ENCODE results near the gene RBSN. TPM values are rescaled to one million over a fixed set of nuclear protein-coding genes. Genes with fewer than 3 reads are reported as not detected.

Gene RBSN
- total RNA-seq, 4 donors from 2014 or later: 45.0 to 56.1 (median 52.0) TPM

DNA sequence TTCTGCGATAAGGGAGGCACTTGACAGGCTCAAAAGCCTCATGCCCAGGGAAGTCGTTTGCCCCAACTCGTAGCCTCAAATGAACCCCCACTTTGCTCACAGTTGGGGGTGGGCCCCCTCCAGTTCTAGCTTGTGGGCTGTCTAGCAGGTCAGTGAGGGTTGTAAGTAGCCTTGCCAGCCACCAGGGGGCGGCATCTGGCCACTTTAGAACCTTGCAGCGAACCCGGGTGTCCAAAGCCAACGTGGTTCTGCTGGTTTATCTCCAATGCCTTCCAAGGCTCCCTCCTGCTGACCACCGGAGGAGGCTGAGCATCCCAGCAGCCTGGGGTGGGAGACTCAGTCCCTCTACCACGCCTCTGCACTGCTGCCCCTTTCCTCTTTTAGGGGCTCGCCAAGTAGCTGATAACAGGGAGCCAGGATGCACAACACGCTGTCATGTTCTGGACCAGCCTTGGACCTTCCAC, 9.2 kb upstream of the RBSN start:
- Histone ChIP-seq H3K36me3 (no peaks in the 10 kb centered on the region), H3K27me3 (no peaks in the 10 kb centered on the region), H3K4me1 (peaks cover 0 to 5% of the 10 kb centered on the region in 2 donors), H3K9me3 (no peaks in the 10 kb centered on the region), H3K27ac (no peak overlapping the region), H3K4me3 (replicated peaks in 1 of 3) (no peak overlapping the region)
- TF ChIP-seq POLR2A (IDR thresholded peaks at IDR 0.05): no peak
- TF ChIP-seq, protein P1, sequence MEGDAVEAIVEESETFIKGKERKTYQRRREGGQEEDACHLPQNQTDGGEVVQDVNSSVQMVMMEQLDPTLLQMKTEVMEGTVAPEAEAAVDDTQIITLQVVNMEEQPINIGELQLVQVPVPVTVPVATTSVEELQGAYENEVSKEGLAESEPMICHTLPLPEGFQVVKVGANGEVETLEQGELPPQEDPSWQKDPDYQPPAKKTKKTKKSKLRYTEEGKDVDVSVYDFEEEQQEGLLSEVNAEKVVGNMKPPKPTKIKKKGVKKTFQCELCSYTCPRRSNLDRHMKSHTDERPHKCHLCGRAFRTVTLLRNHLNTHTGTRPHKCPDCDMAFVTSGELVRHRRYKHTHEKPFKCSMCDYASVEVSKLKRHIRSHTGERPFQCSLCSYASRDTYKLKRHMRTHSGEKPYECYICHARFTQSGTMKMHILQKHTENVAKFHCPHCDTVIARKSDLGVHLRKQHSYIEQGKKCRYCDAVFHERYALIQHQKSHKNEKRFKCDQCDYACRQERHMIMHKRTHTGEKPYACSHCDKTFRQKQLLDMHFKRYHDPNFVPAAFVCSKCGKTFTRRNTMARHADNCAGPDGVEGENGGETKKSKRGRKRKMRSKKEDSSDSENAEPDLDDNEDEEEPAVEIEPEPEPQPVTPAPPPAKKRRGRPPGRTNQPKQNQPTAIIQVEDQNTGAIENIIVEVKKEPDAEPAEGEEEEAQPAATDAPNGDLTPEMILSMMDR (IDR thresholded peaks at IDR 0.05): peak; percentile 57 to 95 (median 74)
- intact Hi-C loops (cut with DNase I): loop anchor here (10.0 kb wide), 1 partner anchor 97 kb away; the partner anchor contains the start of gene CAPN7
- WGBS, 2 donors: 20 to 33% methylated on average over 6 to 11 of the region's 11 CpGs
- DNase-seq: peak; percentile 62 to 70

DNA sequence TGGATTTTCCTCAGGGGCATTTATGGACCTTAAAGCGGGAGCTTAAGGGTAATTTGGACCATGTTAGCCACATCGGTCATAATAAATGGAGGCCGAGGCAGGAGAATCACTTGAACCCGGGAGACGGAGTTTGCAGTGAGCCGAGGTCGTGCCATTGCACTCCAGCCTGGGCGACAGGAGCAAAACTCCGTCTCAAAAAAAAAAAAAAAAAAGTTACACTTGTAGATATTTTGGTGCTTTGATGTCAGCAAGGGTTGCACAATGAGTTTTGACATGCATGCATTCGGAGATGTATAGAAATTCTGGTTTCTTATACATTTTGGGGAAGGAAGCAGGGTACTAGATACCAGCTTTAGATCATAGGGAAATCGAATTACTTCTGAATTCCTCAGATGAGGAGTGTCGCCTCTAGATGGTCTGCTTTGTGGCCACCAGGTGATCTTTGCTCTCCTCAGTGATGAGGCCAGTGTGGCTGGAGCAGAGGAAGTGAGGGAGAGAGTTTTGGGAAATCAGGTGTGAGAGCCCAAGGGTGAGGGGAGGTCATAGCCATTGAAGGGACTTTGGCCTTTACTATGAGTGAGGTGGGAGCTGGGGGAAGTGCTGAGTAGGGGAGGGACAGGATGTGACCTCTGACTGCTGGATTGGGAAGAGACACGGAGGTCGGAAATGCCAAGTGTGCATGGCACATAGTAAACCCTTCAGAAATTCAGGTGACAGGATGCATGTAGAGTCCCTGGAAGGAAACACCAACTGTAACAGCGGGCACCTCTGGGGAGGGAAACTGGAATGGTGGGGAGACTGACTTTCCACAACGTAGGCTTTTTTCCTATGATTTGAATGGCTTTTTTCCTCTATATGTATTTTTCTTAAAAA, 8.4 kb upstream of the RBSN start:
- Histone ChIP-seq H3K27ac (no peak overlapping the region), H3K4me3 (replicated peaks in 1 of 3) (no peak overlapping the region), H3K36me3 (no peaks in the 10 kb centered on the region), H3K27me3 (no peaks in the 10 kb centered on the region), H3K9me3 (no peaks in the 10 kb centered on the region), H3K4me1 (peaks cover 0 to 5% of the 10 kb centered on the region in 2 donors)
- DNase-seq: no peak
- TF ChIP-seq, protein P1 (IDR thresholded peaks at IDR 0.05): no peak
- TF ChIP-seq POLR2A (IDR thresholded peaks at IDR 0.05): no peak
- 75 to 79% methylated on average over 16 of the region's 16 CpGs for WGBS, 2 donors
- intact Hi-C loops (cut with DNase I): loop anchor here (10.0 kb wide), 1 partner anchor 97 kb away; the partner anchor contains the start of gene CAPN7

DNA sequence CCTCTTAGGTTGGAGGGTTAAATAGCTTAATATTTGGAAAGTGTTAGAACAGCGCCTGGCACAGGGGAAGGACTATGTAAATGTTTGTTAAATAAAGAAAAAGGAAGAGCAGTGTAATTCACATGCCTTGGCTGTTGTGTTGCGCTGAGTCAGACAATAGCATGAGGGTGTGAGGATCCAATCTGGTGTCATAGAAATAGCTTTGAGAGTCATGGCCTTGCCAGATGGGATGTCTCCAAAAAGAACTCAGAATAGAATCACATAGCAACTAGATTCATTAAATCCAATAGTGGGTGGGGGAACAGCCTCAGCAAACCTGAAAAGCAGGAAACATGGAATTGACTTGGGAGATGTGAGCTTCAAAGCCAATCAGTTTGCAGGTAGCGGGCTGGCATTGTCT, 3.9 kb upstream of the RBSN start:
- intact Hi-C loops (cut with DNase I): loop anchor here (10.0 kb wide), 1 partner anchor 102 kb away; the partner anchor contains the start of gene CAPN7
- WGBS, 2 donors: 78 to 86% methylated on average over 3 of the region's 3 CpGs
- no peak for DNase-seq
- no peaks in the 10 kb centered on the region for H3K27me3 ChIP-seq
- TF ChIP-seq POLR2A (IDR thresholded peaks at IDR 0.05): no peak
- TF ChIP-seq, protein P1 (IDR thresholded peaks at IDR 0.05): no peak
- H3K36me3 ChIP-seq: no peaks in the 10 kb centered on the region
- H3K9me3 ChIP-seq: no peaks in the 10 kb centered on the region
- H3K4me1 ChIP-seq: peaks cover 3 to 12% of the 10 kb centered on the region in 2 donors
- no peak overlapping the region for H3K27ac ChIP-seq
- H3K4me3 ChIP-seq (replicated peaks in 1 of 3): no peak overlapping the region

DNA sequence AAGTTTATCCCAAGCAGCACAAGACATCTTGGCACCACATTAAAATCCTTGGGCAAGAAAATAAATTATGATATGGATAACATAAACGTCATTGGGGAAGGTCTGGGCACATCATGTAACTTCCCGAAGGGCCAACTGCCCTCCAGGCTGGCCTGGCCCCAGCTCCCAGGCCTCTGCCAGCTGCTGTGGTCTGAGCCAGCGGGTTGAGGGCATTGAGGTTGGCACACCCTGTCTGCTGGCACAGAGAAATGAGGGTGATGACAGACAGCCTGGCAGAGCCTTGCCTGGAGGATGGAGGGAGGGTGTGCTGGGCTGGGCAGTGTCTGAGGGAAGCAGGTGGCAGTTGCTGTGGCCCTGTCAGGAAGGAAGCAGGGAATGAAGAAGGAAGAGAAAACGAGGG, 3.3 kb upstream of the RBSN start:
- peaks cover 8 to 18% of the 10 kb centered on the region in 2 donors for H3K4me1 ChIP-seq
- H3K27ac ChIP-seq: no peak overlapping the region
- H3K4me3 ChIP-seq (replicated peaks in 1 of 3): no peak overlapping the region
- H3K36me3 ChIP-seq: no peaks in the 10 kb centered on the region
- DNase-seq: peak; percentile 36 to 74
- no peak for TF ChIP-seq POLR2A (IDR thresholded peaks at IDR 0.05)
- TF ChIP-seq, protein P1 (IDR thresholded peaks at IDR 0.05): no peak
- H3K27me3 ChIP-seq: no peaks in the 10 kb centered on the region
- 42 to 53% methylated on average over 4 of the region's 4 CpGs for WGBS, 2 donors
- intact Hi-C loops (cut with DNase I): loop anchor here (10.0 kb wide), 1 partner anchor 103 kb away; the partner anchor contains the start of gene CAPN7
- H3K9me3 ChIP-seq: no peaks in the 10 kb centered on the region
